Stomach (tissue), 8 donors: ENCODE results near the gene CCR5AS.

ENCODE experiments used
- DNase-seq, 2 donors: peaks; one replicate each; pipeline versions ENCODE4 v3.0.0 to v3.0.0-alpha.2; 2013 to 2019
- H3K27ac ChIP-seq, 5 donors: fragments of 200-600 bp in 4 of 5; sonication (generic) in 4 of 5; one replicate each; pipeline ENCODE4 v1.5.1; 2013 to 2019; ENCODE audit warnings: mild to moderate bottlenecking in 1 of 5, moderate library complexity in 1 of 5
- H3K27me3 ChIP-seq, 3 donors: fragments of 200-600 bp; sonication (generic); one replicate each; pipeline ENCODE4 v1.5.1; 2017 to 2019; ENCODE audit warnings: mixed run types in 1 of 3
- H3K36me3 ChIP-seq, 4 donors: fragments of 200-600 bp; sonication (generic); 1 replicate in 3 of 4; 2 replicates in 1 of 4; pipeline ENCODE4 v1.5.1; 2016 to 2019
- H3K4me1 ChIP-seq, 4 donors: fragments of 200-600 bp; sonication (generic); one replicate each; pipeline ENCODE4 v1.5.1; 2016 to 2019
- H3K4me3 ChIP-seq, 4 donors: fragments of 200-600 bp; sonication (generic) in 3 of 4; one replicate each; pipeline ENCODE4 v1.5.1; 2016 to 2019; ENCODE audit warnings: mild to moderate bottlenecking in 1 of 4
- H3K9me3 ChIP-seq, 4 donors: fragments of 200-600 bp; sonication (generic); one replicate each; pipeline ENCODE4 v1.5.1; 2016 to 2019
- EP300 ChIP-seq: sonication (generic); formaldehyde crosslinking; IDR thresholded peaks from one replicate; pipeline ENCODE4 v1.6.1; 2017; ENCODE audit warnings: antibody characterized with exemption
- POLR2A ChIP-seq, 4 donors: fragments of 450-650 bp; IDR thresholded peaks; one replicate each; pipeline ENCODE4 v1.6.1; 2016; ENCODE audit warnings: antibody characterized with exemption in 4 of 4, control low read depth in 2 of 4, mild to moderate bottlenecking in 1 of 4, moderate library complexity in 1 of 4
- POLR2AphosphoS5 ChIP-seq, 3 donors: sonication (generic); formaldehyde crosslinking; IDR thresholded peaks; one replicate each; pipeline ENCODE4 v1.6.1; 2016; ENCODE audit warnings: antibody characterized with exemption in 3 of 3
- WGBS, 5 donors: extraction: QIAGEN DNeasy Blood & Tissue Kit in 3 of 5; methylation state at CpG; one replicate each; pipeline versions ENCODE4 v1.1.5 to v1.1.7; 2013 to 2018; 5-methylcytosine and 5-hydroxymethylcytosine counted together
- intact Hi-C: fragments of 100-400 bp; cut with DNase I; formaldehyde crosslinking; loops from one replicate; pipeline ENCODE4 v1.15.1; 2023; ENCODE audit warnings: low total_unique reads
- TF ChIP-seq, protein P1 (sequence below), 7 experiments: fragments of 450-650 bp in 4 of 7; fragments of 200-600 bp in 3 of 7; sonication (generic) in 3 of 7; IDR thresholded peaks; one replicate each; pipeline ENCODE4 v1.5.1; 2016 to 2019; ENCODE audit warnings: antibody characterized with exemption in 7 of 7, control low read depth in 2 of 7, mild to moderate bottlenecking in 1 of 7
- donor health status: healthy with polysubstance abuse.
- donor health status: Bipolar disorder and iron deficiency.
- donor health status: healthy.

The CCR5AS gene

DNA sequence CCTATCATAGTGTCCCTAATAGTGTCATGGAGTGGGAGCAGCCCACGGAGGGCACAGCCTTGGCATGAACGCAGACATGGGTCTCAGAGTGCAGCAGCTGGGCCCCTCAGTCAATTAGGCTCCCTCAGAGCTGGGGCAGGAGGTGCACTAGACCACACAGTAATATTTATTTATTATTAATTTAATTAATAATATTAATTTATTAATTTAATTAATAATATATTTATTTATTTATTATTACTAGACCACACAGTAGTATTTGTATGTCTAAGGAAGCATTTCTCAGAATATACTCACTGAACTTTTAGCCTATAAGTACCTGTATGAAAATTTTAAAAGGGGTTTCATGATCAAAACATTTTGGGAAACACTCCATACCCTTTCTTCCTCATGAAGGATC lies 5.3 kb downstream of the CCR5AS start:
- H3K27me3 ChIP-seq = no peaks in the 10 kb centered on the region
- intact Hi-C loops = no loop called here
- no peaks in the 10 kb centered on the region for H3K9me3 ChIP-seq
- DNase-seq = no peak
- H3K4me3 ChIP-seq = no peak overlapping the region
- H3K4me1 ChIP-seq = peaks cover 12 to 23% (median 19%) of the 10 kb centered on the region in 4 donors
- WGBS, 5 donors = 86 to 96% (median 92%) methylated on average over 2 of the region's 2 CpGs
- H3K27ac ChIP-seq = no peak overlapping the region
- TF ChIP-seq POLR2AphosphoS5 (IDR thresholded peaks at IDR 0.05) (no peak), EP300 (no peak)
- TF ChIP-seq, protein P1, sequence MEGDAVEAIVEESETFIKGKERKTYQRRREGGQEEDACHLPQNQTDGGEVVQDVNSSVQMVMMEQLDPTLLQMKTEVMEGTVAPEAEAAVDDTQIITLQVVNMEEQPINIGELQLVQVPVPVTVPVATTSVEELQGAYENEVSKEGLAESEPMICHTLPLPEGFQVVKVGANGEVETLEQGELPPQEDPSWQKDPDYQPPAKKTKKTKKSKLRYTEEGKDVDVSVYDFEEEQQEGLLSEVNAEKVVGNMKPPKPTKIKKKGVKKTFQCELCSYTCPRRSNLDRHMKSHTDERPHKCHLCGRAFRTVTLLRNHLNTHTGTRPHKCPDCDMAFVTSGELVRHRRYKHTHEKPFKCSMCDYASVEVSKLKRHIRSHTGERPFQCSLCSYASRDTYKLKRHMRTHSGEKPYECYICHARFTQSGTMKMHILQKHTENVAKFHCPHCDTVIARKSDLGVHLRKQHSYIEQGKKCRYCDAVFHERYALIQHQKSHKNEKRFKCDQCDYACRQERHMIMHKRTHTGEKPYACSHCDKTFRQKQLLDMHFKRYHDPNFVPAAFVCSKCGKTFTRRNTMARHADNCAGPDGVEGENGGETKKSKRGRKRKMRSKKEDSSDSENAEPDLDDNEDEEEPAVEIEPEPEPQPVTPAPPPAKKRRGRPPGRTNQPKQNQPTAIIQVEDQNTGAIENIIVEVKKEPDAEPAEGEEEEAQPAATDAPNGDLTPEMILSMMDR (IDR thresholded peaks at IDR 0.05) = no peak
- no peaks in the 10 kb centered on the region for H3K36me3 ChIP-seq

DNA sequence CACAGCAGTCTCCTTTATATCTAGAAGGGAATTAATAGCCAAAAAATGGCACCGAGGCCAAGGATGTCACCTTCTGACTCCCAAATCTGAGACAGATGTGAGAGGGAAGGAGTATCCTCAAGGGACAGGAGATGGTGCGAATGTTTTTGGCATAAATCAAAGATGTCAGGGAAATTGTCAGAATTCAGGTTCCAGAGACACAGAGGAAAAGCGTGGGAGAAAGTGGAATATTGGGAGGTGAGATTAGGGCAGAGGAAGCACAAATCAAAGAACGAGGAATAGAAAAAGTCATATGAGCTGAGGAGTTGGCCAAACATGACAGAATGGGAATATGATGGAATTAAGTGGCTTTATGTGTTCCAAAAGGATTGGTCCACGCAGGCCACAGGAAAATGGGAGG lies 6.0 kb downstream of the CCR5AS start:
- Histone ChIP-seq H3K9me3 (no peaks in the 10 kb centered on the region), H3K36me3 (no peaks in the 10 kb centered on the region), H3K27ac (no peak overlapping the region), H3K4me3 (no peak overlapping the region), H3K4me1 (peaks cover 5 to 16% (median 12%) of the 10 kb centered on the region in 4 donors), H3K27me3 (no peaks in the 10 kb centered on the region)
- DNase-seq = no peak
- TF ChIP-seq EP300 (no peak), POLR2A (IDR thresholded peaks at IDR 0.05) (no peak), POLR2AphosphoS5 (IDR thresholded peaks at IDR 0.05) (no peak)
- TF ChIP-seq, protein P1 (IDR thresholded peaks at IDR 0.05) = no peak
- WGBS, 5 donors = 86 to 96% (median 93%) methylated on average over 5 of the region's 5 CpGs
- intact Hi-C loops = no loop called here

DNA sequence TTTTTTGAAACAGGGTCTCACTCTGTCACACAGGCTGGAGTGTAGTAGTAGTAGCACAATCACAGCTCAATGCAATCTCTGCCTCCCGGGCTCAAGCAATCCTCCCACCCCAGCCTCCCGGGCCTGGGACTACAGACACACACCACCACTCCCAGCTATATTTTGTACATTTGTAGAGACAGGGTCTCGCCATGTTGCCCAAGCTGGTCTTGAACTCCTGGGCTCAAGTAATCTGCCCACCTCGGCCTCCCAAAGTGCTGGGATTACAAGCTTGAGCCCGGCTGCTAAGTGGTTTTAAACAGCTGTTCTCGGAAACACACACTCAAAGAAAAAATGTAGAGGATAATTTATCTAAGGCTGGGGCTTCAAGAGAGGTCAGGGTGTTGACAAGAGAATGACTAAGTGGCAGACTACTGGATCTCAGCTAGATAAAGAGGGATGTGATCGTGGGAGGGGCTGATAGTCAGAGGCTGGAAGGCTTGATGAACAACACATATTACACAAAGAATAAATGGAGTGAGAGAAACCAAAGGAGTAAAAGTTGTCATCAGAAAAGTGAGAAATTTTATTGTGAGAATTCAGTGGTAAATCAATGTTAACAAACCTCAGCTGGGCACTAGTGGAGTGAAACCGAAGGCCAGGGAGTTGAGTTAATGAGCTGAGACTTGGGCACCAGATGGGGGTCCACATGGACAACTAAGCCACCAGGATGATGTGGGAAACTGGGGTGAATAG lies 6.7 kb downstream of the CCR5AS start:
- H3K27me3 ChIP-seq = no peaks in the 10 kb centered on the region
- H3K4me3 ChIP-seq = no peak overlapping the region
- WGBS, 5 donors = 68 to 85% (median 76%) methylated on average over 8 of the region's 8 CpGs
- no peaks in the 10 kb centered on the region for H3K36me3 ChIP-seq
- intact Hi-C loops = no loop called here
- no peak overlapping the region for H3K27ac ChIP-seq
- no peaks in the 10 kb centered on the region for H3K9me3 ChIP-seq
- DNase-seq = no peak
- peaks cover 0 to 9% (median 6%) of the 10 kb centered on the region in 4 donors for H3K4me1 ChIP-seq
- TF ChIP-seq EP300 (no peak), POLR2A (IDR thresholded peaks at IDR 0.05) (no peak), POLR2AphosphoS5 (IDR thresholded peaks at IDR 0.05) (no peak)
- TF ChIP-seq, protein P1 (IDR thresholded peaks at IDR 0.05) = no peak

DNA sequence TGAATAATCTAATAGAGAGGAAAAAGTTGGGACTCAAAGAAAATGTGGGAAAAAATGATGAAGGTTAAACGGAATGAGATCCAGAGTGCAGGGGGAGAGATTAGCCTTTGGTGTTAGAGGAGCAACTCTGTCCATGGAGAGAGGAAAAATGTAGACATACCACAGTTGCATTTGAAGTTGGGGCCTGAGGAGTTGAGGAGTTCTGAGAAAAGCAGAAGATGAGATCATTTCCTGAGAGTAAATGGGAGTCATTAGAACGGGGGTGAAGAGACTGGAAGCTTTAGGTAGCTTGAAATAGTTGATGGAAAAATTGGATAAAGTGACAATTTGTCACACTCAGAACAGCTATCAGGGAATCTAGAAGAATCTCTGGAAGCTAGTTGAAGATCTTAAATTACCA lies 7.3 kb downstream of the CCR5AS start:
- H3K27ac ChIP-seq = no peak overlapping the region
- no peak for TF ChIP-seq EP300
- TF ChIP-seq POLR2A (IDR thresholded peaks at IDR 0.05) = no peak
- no peak for TF ChIP-seq POLR2AphosphoS5 (IDR thresholded peaks at IDR 0.05)
- TF ChIP-seq, protein P1 (IDR thresholded peaks at IDR 0.05) = no peak
- intact Hi-C loops = no loop called here
- 60 to 70% (median 67%) methylated on average over 2 of the region's 2 CpGs for WGBS, 5 donors
- H3K27me3 ChIP-seq = no peaks in the 10 kb centered on the region
- no peaks in the 10 kb centered on the region for H3K9me3 ChIP-seq
- H3K4me3 ChIP-seq = no peak overlapping the region
- peaks cover 0 to 3% (median 2%) of the 10 kb centered on the region in 4 donors for H3K4me1 ChIP-seq
- H3K36me3 ChIP-seq = no peaks in the 10 kb centered on the region
- DNase-seq = no peak
